Glomerular visceral epithelial cell (primary cell): ENCODE data around the gene ULK4.
A peak's percentile ranks its signal among the peaks of the same experiment; 100 is the strongest.
"Not testable (repeated sequence)": the region's sequence is repeated elsewhere in the genome, so short reads cannot be mapped to it uniquely, and the experiment has no call there.

ENCODE experiments used
- DNase-seq: peaks from one replicate; pipeline ENCODE4 v3.0.0-alpha.2; 2016; ENCODE audit errors: extremely low spot score

Gene ULK4

GRCh38 chr3:41961751-41962679 is at the start of gene ULK4:
Gene ULK4 (minus strand): TSS chr3:41962103. CDS start chr3:41954759, 7,344 bp downstream.
- DNase-seq = peak; percentile 99

GRCh38 chr3:42010530-42010929 is 48.6 kb upstream of the ULK4 start:
- no peak for DNase-seq

- DNase-seq = no peak
These were observed 47.6 kb upstream of the ULK4 start for GRCh38 chr3:42009456-42009855.

- no peak for DNase-seq
These were observed 45.9 kb upstream of the ULK4 start for GRCh38 chr3:42007785-42008184.

GRCh38 chr3:42005401-42005800 is 43.5 kb upstream of the ULK4 start:
- DNase-seq = no peak

GRCh38 chr3:42002790-42003189 is 40.9 kb upstream of the ULK4 start:
- DNase-seq = no peak

GRCh38 chr3:42001777-42002176 is 39.9 kb upstream of the ULK4 start:
- DNase-seq = no peak

GRCh38 chr3:41999909-42000308 is 38.0 kb upstream of the ULK4 start:
- DNase-seq = no peak

GRCh38 chr3:41997702-41998550 is 36.0 kb upstream of the ULK4 start:
- no peak for DNase-seq

- DNase-seq = no peak
These were observed 29.5 kb upstream of the ULK4 start for GRCh38 chr3:41991437-41991836.

GRCh38 chr3:41989518-41989917 is 27.6 kb upstream of the ULK4 start:
- no peak for DNase-seq

GRCh38 chr3:41987627-41988026 is 25.7 kb upstream of the ULK4 start:
- no peak for DNase-seq

- no peak for DNase-seq
These were observed 24.7 kb upstream of the ULK4 start for GRCh38 chr3:41986561-41986960.

- no peak for DNase-seq
These were observed 23.1 kb upstream of the ULK4 start for GRCh38 chr3:41985018-41985417.

GRCh38 chr3:41983091-41983490 is 21.2 kb upstream of the ULK4 start:
- not testable (repeated sequence) for DNase-seq

GRCh38 chr3:41977401-41977800 is 15.5 kb upstream of the ULK4 start:
- not testable (repeated sequence) for DNase-seq

GRCh38 chr3:41975416-41976103 is 13.7 kb upstream of the ULK4 start:
- DNase-seq = no peak

GRCh38 chr3:41974223-41974622 is 12.3 kb upstream of the ULK4 start:
- no peak for DNase-seq

- DNase-seq = no peak
These were observed 10.9 kb upstream of the ULK4 start for GRCh38 chr3:41972802-41973201.

- no peak for DNase-seq
These were observed 4.3 kb upstream of the ULK4 start for GRCh38 chr3:41966206-41966605.

GRCh38 chr3:41963823-41964222 is 1.9 kb upstream of the ULK4 start:
- DNase-seq = no peak
